CD4-positive, alpha-beta T cell treated with Interleukin-6 for 4 hours (primary cell): ENCODE measurements around the gene AMPD2.
A peak's percentile ranks its signal among the peaks of the same experiment; 100 is the strongest.

ENCODE experiments used
- DNase-seq: peaks from one replicate; pipeline ENCODE4 v3.0.0-alpha.2; 2020; ENCODE audit warnings: mixed read lengths

AMPD2 gene

GRCh38 chr1:109618661-109619575 lies 719 bp upstream of the AMPD2 start:
- no peak for DNase-seq

DNA sequence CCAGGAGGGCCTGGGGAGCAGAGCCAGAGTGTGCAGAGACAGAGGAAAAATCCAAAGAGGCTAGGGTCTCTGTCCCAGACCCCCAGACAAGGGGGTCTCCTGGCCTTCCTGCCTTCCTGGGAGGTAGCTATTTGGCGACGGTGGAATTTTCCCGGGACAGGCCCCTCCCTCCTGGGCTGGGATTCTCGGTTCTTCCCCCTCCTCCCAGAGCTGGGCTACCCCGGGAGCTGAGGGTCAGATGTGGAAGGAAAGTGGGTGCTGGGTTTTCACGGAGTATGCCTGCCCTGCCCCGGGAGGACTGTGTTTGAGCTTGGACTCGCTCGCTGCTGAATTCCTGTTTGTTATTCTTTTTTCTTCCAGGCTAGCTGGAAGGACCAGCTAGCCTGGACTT lies 759 bp downstream of the AMPD2 start:
- DNase-seq: no peak

DNA sequence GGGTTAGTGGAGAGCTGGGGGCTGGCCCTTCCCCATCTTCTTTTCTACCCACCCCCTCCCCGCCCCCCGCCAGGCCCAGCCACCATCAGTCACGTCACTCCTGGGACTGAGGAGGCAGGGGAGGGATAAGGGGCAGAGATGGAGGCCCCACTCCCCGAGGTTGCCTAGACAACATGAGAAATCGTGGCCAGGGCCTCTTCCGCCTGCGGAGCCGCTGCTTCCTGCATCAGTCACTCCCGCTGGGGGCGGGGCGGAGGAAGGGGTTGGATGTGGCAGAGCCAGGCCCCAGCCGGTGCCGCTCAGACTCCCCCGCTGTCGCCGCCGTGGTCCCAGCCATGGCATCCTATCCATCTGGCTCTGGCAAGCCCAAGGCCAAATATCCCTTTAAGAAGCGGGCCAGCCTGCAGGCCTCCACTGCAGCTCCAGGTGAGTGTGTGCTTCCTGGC lies 1.2 kb downstream of the AMPD2 start:
- peak; percentile 100 for DNase-seq

- peak; percentile 13 for DNase-seq
Observed at GRCh38 chr1:109621379-109622136, 1.9 kb downstream of the AMPD2 start.

- DNase-seq: no peak
Observed at GRCh38 chr1:109622137-109622892, 2.7 kb downstream of the AMPD2 start.

DNA sequence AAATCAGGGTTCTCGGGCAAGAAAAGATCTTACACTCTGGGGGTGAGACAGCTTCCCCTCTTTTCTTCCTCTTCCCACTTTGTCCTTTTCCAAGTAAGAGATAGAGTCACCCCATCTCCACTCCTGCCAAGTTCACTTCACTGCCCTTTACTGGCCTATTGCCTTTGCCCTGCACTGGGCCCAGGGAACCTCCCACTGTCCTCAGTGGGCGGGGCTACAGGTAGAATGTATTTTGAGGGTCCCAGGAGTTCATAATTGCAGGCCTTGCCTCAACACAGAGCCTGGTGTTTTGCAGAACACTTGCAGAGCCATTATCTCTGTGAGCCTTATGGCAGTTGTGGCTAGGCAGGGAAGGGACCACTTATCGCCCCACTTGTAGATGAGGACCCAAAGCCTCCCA lies 3.3 kb downstream of the AMPD2 start:
- DNase-seq: no peak

DNA sequence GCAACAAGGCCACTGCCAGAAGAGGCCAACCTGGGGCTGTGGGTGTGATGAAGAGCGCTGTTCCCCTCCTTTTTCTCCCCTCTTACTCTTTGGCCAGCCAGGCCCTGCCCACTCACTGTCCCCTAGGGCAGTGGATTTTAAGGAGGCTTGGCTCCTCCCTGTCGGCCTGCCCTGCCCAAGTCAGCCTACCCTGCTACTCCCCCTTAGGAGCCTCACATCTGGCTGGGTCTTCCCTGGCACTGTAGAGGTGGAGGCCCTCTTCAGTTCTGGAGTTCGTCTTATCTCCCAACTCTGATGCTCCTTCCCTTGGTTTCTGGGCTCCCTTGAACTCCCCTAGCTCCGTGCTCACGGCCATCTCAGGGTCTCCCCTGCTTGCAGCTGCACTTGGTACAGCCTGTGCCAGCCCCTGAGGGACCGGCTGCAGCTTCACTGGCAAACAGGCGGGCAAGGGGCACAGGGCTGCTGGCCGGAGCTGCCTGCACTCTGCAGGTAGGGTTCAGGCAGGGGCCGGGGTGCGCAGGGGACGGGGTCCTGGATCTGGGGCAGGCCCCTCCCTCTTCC lies 4.0 kb downstream of the AMPD2 start:
- no peak for DNase-seq

DNA sequence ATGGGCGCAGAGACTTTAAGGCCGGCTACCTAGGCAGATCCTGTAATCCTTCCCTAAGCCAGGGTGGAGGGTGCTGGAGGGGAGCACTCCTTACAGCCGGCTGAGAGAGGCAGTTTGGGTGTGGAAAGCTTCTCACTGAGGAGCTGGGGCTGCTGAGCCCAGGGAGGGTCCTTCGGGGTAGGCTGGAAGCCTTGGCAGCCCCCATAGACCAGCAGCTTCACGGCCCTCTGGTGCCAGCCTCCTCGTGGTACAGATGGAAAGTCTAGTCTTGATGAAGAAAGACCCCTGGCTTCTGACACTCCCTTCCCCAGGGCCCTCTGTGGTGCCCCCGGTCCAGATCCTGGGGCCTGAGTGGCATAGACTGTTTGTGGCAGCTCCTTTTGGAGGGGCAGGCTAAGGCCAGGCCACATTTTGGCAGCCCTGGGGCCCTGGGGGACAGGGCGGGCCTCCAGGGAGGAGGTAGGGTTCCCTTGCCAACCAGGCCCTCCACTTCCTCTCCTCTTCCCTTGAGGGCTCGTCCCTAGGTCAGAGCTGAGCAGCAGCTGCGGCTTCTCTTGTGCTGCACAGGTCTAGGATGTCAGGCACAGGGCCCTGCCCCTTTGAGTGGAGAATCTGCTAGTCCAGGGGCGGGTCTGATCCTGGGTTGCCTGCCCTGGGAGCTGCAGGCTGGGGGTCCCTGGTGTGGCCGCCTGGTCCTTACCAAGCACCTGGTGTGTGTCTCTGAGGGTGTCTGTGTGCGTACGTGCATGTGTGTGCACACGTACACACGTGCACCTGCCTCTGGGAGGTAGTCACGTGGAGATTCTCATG lies 4.8 kb downstream of the AMPD2 start:
- peak; percentile 41 for DNase-seq

DNA sequence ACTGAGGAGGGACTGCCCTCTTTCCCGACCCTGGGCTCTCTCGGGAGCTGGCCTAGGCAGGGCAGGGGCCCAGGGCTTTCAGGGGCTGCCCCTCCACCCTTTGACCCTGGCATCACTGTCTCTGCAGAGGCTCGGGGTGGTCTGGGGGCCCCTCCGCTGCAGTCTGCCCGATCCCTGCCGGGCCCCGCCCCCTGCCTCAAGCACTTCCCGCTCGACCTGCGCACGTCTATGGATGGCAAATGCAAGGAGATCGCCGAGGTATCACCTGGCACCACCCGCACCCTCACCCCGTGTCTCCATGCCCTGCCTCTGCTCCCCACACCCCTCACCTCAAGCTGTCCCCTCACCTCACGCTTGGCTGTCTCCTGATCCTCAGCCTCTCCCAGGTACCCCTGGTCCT lies 5.5 kb downstream of the AMPD2 start:
- DNase-seq: no peak

DNA sequence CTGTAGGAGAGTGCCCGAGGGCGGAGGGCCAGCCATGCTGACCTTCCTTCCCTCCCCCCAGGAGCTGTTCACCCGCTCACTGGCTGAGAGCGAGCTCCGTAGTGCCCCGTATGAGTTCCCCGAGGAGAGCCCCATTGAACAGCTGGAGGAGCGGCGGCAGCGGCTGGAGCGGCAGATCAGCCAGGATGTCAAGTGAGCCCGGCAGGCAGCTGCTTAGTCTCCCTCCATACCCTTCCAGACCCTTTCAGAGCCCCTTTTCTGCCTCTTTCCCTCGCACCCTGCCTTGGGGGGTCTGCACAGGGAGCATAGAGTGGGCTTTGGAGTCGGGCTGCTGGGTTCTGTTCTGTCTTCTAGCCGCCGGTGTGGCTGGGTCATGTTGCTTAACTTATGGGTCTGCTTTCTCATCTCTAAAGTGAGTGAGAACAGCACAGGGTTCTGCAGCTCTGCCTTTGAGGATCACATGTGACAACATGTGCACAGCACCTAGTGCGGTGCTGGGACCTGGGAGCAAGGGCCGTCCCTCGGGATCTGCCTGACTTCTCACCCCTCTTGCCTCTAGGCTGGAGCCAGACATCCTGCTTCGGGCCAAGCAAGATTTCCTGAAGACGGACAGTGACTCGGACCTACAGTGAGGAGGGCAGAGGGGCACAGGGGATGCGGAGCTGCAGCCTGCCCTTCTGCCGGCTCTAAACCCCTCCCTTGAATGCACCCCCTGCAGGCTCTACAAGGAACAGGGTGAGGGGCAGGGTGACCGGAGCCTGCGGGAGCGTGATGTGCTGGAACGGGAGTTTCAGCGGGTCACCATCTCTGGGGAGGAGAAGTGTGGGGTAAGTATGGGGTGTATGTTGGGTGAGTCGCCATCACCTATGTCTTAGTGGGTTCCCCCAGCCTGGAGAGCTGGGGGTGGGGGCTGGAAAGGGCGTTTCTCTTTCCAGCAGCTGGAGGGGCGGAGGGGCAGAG lies 6.2 kb downstream of the AMPD2 start:
- no peak for DNase-seq

- DNase-seq: no peak
Observed at GRCh38 chr1:109626682-109627408, 7.2 kb downstream of the AMPD2 start.

- DNase-seq: no peak
Observed at GRCh38 chr1:109627692-109628399, 8.2 kb downstream of the AMPD2 start.

- no peak for DNase-seq
Observed at GRCh38 chr1:109628540-109629321, 9.1 kb downstream of the AMPD2 start.

- DNase-seq: no peak
Observed at GRCh38 chr1:109629372-109630030, 9.9 kb downstream of the AMPD2 start.

GRCh38 chr1:109630081-109630897 lies 10.7 kb downstream of the AMPD2 start:
- peak; percentile 65 for DNase-seq

DNA sequence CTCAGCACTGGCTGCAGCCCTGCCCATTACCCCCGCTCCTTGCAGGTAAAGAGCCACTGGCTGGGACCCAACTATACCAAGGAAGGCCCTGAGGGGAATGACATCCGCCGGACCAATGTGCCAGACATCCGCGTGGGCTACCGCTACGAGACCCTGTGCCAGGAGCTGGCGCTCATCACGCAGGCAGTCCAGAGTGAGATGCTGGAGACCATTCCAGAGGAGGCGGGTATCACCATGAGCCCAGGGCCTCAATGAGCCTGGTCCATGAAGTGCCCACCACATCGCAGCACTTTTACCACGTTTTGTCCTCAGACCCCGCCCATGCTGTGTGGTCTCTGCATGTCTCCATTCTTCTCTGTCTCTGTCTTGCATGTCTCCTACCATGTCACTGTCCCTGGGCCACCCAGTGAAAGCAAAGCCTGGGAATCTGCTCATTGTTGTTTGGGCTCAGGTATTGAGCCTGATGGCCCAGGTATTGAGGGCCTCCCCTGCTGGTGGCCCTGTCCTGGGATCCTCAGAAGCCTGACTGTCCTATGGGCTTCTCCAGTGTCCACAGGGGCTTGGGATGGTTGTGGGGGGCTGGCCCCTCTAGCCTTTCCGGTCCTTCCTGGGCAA lies 11.4 kb downstream of the AMPD2 start:
- no peak for DNase-seq
